BE2C (cell line): ENCODE data around the gene RPL13.

ENCODE experiments used
- DNase-seq: peaks from one replicate; pipeline ENCODE4 v3.0.0-alpha.2; 2020
- H3K27me3 ChIP-seq: fragments of 250-450 bp; sonication (Bioruptor Pico); 2 replicates; pipeline ENCODE4 v1.5.1; 2020; ENCODE audit warnings: mild to moderate bottlenecking
- H3K36me3 ChIP-seq: fragments of 250-450 bp; sonication (Bioruptor Pico); 2 replicates; pipeline ENCODE4 v1.5.1; 2020; ENCODE audit warnings: mild to moderate bottlenecking
- H3K4me1 ChIP-seq: fragments of 250-450 bp; sonication (Bioruptor Pico); 2 replicates; pipeline ENCODE4 v1.5.1; 2020
- H3K4me3 ChIP-seq: 2 replicates; pipeline ENCODE4 v1.5.1; 2011; ENCODE audit warnings: low read depth, low read length
- H3K9me3 ChIP-seq: fragments of 250-450 bp; sonication (Bioruptor Pico); 2 replicates; pipeline ENCODE4 v1.5.1; 2020
- TF ChIP-seq, protein P1 (sequence below): IDR thresholded peaks from 2 replicates; pipeline ENCODE4 v1.5.1; 2012; ENCODE audit warnings: mild to moderate bottlenecking, low read depth, low read length

Gene RPL13

DNA sequence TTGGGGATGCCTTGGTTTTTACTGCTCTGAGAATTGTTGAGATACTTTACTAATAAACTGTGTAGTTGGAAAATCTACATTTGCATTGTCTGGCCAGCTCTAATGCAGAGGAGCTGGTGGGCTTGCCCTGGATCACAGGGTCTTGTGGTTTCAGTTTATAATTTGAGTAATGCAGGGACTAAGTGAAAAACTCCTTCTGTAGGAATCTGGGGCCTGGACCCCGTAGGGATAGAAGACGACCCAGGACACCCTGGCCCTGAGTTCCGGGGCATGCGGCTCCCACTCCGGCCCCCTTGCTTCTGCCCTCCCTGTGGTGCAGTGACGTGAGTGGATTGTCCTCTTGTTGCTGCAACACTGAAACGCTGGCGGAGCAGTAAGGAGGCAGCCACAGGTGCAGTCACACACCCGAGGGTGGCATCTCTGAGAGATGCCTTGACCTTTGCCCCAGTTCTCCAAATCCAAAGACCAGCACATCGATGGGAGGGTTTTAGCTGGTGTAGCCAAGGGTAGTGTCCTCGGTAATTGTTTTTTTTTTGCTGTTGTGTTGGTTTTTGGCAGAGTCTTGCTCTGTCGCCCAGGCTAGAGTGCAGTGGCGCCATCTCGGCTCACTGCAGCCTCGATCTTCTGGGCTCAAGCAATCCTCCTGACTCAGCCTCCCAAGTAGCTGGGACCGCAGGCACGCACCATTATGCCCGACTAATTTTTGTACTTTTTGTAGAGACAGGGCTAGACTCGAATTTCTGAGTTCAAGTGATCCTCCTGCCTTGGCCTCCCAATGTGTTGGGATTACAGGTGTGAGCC lies 2.6 kb upstream of the RPL13 start:
- no peaks in the 10 kb centered on the region for H3K27me3 ChIP-seq
- DNase-seq = no peak
- TF ChIP-seq, protein P1, sequence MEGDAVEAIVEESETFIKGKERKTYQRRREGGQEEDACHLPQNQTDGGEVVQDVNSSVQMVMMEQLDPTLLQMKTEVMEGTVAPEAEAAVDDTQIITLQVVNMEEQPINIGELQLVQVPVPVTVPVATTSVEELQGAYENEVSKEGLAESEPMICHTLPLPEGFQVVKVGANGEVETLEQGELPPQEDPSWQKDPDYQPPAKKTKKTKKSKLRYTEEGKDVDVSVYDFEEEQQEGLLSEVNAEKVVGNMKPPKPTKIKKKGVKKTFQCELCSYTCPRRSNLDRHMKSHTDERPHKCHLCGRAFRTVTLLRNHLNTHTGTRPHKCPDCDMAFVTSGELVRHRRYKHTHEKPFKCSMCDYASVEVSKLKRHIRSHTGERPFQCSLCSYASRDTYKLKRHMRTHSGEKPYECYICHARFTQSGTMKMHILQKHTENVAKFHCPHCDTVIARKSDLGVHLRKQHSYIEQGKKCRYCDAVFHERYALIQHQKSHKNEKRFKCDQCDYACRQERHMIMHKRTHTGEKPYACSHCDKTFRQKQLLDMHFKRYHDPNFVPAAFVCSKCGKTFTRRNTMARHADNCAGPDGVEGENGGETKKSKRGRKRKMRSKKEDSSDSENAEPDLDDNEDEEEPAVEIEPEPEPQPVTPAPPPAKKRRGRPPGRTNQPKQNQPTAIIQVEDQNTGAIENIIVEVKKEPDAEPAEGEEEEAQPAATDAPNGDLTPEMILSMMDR = no peak
- peaks cover 43% of the 10 kb centered on the region for H3K36me3 ChIP-seq
- 0 out of 2 replicates have a peak, but pooled peaks cover 2% of the 10 kb centered on the region for H3K4me1 ChIP-seq
- no peak overlapping the region for H3K4me3 ChIP-seq
- no peaks in the 10 kb centered on the region for H3K9me3 ChIP-seq

DNA sequence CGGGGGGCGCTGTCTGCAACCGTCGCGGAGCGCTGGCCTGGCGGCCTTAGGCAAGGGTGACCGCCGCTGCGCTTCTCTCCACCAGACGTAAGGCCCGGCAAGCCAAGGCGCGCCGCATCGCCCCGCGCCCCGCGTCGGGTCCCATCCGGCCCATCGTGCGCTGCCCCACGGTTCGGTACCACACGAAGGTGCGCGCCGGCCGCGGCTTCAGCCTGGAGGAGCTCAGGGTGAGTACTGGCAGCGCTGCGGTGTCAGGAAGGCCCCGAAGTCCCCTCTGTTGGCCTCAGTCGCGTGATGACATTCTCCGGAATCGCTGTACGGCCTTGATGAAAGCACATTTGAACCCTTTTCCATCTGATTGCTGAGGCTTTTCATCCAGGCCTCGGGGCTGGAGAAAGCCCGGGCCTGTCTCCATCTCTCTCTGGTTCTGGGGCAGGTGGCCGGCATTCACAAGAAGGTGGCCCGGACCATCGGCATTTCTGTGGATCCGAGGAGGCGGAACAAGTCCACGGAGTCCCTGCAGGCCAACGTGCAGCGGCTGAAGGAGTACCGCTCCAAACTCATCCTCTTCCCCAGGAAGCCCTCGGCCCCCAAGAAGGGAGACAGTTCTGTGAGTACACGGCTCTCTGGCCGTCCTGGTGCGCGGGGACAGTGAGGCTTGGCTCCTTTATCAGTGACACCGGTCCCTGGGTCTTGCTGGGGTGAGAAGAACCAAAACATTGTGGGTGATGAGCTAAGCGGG lies 831 bp downstream of the RPL13 start:
- TF ChIP-seq, protein P1 = no peak
- Histone ChIP-seq H3K27me3 (no peaks in the 10 kb centered on the region), H3K9me3 (no peaks in the 10 kb centered on the region), H3K36me3 (peaks cover 55% of the 10 kb centered on the region), H3K4me3 (peak overlapping the region; percentile 99), H3K4me1 (peaks cover 16% of the 10 kb centered on the region)
- no peak for DNase-seq

DNA sequence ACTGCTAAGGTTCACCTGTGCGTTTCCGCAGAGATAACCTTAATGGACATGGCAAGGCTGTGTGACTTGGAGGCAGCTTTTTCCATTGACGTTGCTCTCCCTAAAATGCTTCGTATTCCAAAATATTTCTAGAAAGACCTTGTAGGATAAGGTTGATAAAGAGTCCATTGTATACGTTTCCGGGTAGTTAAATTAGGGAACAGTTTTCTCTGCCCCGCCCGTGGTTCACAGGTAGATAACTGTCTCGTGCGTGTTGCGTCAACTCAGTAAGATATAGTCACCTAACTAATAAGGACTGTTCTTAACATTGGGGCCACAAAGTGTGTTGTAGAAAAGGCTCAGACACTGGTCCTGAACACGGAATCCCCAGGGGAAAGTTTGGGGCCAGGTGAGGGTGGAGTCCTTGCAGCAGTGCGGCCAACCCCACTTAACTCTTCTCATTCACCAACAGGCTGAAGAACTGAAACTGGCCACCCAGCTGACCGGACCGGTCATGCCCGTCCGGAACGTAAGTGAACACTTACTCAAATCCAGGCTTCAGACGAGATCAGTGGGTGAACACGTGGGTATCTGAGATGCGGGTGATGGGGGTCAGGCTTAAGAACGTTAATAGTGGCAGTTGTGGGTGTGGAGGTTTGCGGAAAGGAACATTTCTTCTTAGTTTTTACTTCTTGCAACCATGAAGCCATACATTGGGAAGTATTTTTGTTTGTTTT lies 1.6 kb downstream of the RPL13 start:
- H3K4me3 ChIP-seq = peak overlapping the region; percentile 99
- no peak for DNase-seq
- TF ChIP-seq, protein P1 = no peak
- H3K27me3 ChIP-seq = no peaks in the 10 kb centered on the region
- H3K36me3 ChIP-seq = peaks cover 49% of the 10 kb centered on the region
- H3K4me1 ChIP-seq = peaks cover 16% of the 10 kb centered on the region
- no peaks in the 10 kb centered on the region for H3K9me3 ChIP-seq

DNA sequence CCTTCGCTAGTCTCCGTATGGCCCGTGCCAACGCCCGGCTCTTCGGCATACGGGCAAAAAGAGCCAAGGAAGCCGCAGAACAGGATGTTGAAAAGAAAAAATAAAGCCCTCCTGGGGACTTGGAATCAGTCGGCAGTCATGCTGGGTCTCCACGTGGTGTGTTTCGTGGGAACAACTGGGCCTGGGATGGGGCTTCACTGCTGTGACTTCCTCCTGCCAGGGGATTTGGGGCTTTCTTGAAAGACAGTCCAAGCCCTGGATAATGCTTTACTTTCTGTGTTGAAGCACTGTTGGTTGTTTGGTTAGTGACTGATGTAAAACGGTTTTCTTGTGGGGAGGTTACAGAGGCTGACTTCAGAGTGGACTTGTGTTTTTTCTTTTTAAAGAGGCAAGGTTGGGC lies 2.5 kb downstream of the RPL13 start:
- H3K4me3 ChIP-seq = peak overlapping the region; percentile 99
- H3K36me3 ChIP-seq = peaks cover 43% of the 10 kb centered on the region
- TF ChIP-seq, protein P1 = no peak
- peaks cover 16% of the 10 kb centered on the region for H3K4me1 ChIP-seq
- no peaks in the 10 kb centered on the region for H3K9me3 ChIP-seq
- no peaks in the 10 kb centered on the region for H3K27me3 ChIP-seq
- no peak for DNase-seq

DNA sequence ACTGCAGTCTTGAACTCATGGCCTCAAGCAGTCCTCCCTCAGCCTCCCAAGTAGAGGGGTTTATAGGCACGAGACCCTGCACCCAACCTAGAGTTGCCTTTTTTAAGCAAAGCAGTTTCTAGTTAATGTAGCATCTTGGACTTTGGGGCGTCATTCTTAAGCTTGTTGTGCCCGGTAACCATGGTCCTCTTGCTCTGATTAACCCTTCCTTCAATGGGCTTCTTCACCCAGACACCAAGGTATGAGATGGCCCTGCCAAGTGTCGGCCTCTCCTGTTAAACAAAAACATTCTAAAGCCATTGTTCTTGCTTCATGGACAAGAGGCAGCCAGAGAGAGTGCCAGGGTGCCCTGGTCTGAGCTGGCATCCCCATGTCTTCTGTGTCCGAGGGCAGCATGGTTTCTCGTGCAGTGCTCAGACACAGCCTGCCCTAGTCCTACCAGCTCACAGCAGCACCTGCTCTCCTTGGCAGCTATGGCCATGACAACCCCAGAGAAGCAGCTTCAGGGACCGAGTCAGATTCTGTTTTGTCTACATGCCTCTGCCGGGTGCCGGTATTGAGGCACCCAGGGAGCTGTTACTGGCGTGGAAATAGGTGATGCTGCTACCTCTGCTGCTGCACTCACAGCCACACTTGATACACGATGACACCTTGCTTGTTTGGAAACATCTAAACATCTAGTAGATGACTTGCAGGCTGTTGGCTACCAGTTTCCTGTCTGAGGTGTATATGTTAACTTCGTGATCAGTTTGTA lies 3.3 kb downstream of the RPL13 start:
- peaks cover 16% of the 10 kb centered on the region for H3K4me1 ChIP-seq
- H3K36me3 ChIP-seq = peaks cover 43% of the 10 kb centered on the region
- no peaks in the 10 kb centered on the region for H3K27me3 ChIP-seq
- H3K9me3 ChIP-seq = no peaks in the 10 kb centered on the region
- H3K4me3 ChIP-seq = peak overlapping the region; percentile 99
- DNase-seq = no peak
- TF ChIP-seq, protein P1 = no peak
